Hair follicular keratinocyte (primary cell): Measurements from ENCODE around the gene CCDC149. TPM values are rescaled to one million over a fixed set of nuclear protein-coding genes. Genes with fewer than 3 reads are reported as not detected.

Source experiments
- total RNA-seq: library from RNA; depleted of rRNA; stranded (reverse); fragments of >200 nt; gene quantifications from 2 replicates; pipeline ENCODE4 v1.2.3, GENCODE V29; 2015

Gene CCDC149
- 2.3 and 2.6 TPM in 2 replicates for total RNA-seq

GRCh38 chr4:24912252-24913118, at the start of gene CCDC149:
Gene CCDC149, minus strand, starts transcription at chr4:24913042. Its CDS starts 178 bp downstream, at chr4:24912864.

GRCh38 chr4:24794916-24795665, 117.8 kb downstream of the CCDC149 start, which contains the start of gene SOD3:
Gene SOD3, plus strand, starts transcription at chr4:24795573. Its CDS starts 3,949 bp downstream, at chr4:24799522.

Other genes starting within 250 kb of the CCDC149 start
- gene SOD3, start 117.5 kb downstream of the CCDC149 start, total RNA-seq, result not detected in 2 replicates
- not detected in 2 replicates for gene LGI2, start 117.9 kb upstream of the CCDC149 start, total RNA-seq
- 4.9 and 13.4 TPM in 2 replicates for gene SEPSECS, start 247.4 kb upstream of the CCDC149 start, total RNA-seq